ENCODE data around the gene MRPS12. TPM values are rescaled to one million over a fixed set of nuclear protein-coding genes. Genes with fewer than 3 reads are reported as not detected.
"Not testable (repeated sequence)": the region's sequence is repeated elsewhere in the genome, so short reads cannot be mapped to it uniquely, and the experiment has no call there.

Gene MRPS12
- total and polyA plus RNA-seq, 2 of the 4 experiments (the other 2 are of a cell fraction), result 26.7 to 75.4 TPM

DNA sequence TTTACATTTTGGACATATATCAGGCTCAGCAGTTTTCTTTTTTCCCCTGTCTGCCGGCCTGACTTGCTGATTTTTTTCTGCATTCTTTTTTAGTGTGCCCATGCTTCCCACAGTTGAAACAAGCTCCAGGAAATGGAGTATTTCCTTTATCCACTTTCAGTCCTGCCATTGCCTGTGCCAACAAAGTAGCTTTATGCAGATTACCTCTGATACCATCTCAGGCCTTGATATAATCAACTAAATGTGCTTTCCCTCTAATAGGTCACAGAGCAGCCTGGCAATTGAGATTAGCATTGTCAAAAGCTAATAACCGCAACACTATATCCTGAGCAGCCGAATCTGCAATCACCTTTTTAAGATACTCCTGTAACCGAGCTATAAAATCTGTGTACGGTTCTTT, 9.2 kb downstream of the MRPS12 start:
- Histone ChIP-seq H3K9me1 (ENCODE audit: insufficient read depth, low read length) (0 out of 2 replicates have a peak, but pooled peaks cover 4% of the 10 kb centered on the region), H3K9ac (ENCODE audit: low read depth, low read length) (no peak overlapping the region), H2BK120ac (ENCODE audit: low read depth, low read length) (no peak overlapping the region), H3K23ac (ENCODE audit: low read depth, low read length) (no peak overlapping the region), H4K5ac (ENCODE audit: low read depth, low read length) (no peak overlapping the region), H3K4me2 (ENCODE audit: low read depth, low read length) (no peak overlapping the region), H2BK20ac (ENCODE audit: low read depth, low read length) (no peak overlapping the region), H2AK9ac (replicated peaks; ENCODE audit: low read depth, low read length, poor library complexity) (no peak overlapping the region), H2AFZ (replicated peaks; ENCODE audit: low read length, poor library complexity) (no peak overlapping the region), H3K36me3 (ENCODE audit: control insufficient read depth, insufficient read depth, low read length) (peaks cover 6% of the 10 kb centered on the region), H3K18ac (ENCODE audit: low read depth, low read length) (no peak overlapping the region), H3K4ac (ENCODE audit: low read depth, low read length) (no peak overlapping the region), H2BK15ac (ENCODE audit: low read depth, low read length) (no peak overlapping the region), H3K56ac (ENCODE audit: extremely low read depth, insufficient read depth, low read length) (no peak overlapping the region), H4K20me1 (ENCODE audit: insufficient read depth, low read length) (no peaks in the 10 kb centered on the region), H3K27ac (ENCODE audit: insufficient read depth, low read length) (no peak overlapping the region), H3K4me1 (ENCODE audit: control insufficient read depth, insufficient read depth, low read length) (no peaks in the 10 kb centered on the region), H3K79me1 (ENCODE audit: low read depth in 1 of 2, low read length in 2 of 2) (0 out of 4 replicates have a peak, but pooled peaks cover 0 to under 1% of the 10 kb centered on the region in 2 experiments), H3K9me3 (ENCODE audit: control insufficient read depth, insufficient read depth, low read length) (no peaks in the 10 kb centered on the region), H4K8ac (ENCODE audit: low read depth in 2 of 2, low read length in 2 of 2) (no peak overlapping the region), H3K4me3 (ENCODE audit: insufficient read depth, low read depth, low read length) (no peak overlapping the region), H3K27me3 (ENCODE audit: control insufficient read depth, insufficient read depth, low read length) (no peaks in the 10 kb centered on the region), H2AK5ac (ENCODE audit: low read depth, low read length) (no peak overlapping the region), H4K91ac (ENCODE audit: insufficient read depth, low read depth, low read length) (no peak overlapping the region), H3K14ac (replicated peaks; ENCODE audit: low read depth, low read length) (no peak overlapping the region), H2BK5ac (ENCODE audit: low read depth, low read length, poor library complexity, severe bottlenecking) (no peak overlapping the region)
- CTCF ChIA-PET, result interaction anchor here (1.3 kb wide), 1 partner anchor 9 kb away, joined by 3 read pairs; the partner anchor contains the start of genes MRPS12 and SARS2
- no TSS peak for BruUV-seq (replicated peaks)
- ATAC-seq (ENCODE audit: low read depth), result no peak
- in situ Hi-C loops (cut with MboI; ENCODE audit: low sequenced_read_pairs) (loop anchor here (25.0 kb wide), 1 partner anchor 528 kb away; the partner anchor contains the start of gene FAM98C), dilution Hi-C loops (cut with HindIII; ENCODE audit: low sequenced_read_pairs, unreplicated experiment) (no loop called here), intact Hi-C loops (cut with micrococcal nuclease) (no loop called here)
- POLR2A ChIA-PET (ENCODE audit: unreplicated experiment), result no interaction called here
- 77% methylated on average over 5 of the region's 5 CpGs; no CpG with 5 or more reads in 1 of the 2 experiments for WGBS, 2 experiments (ENCODE audit: extremely low coverage in 2 of 2, insufficient read length in 1 of 2)
- no peak for TF ChIP-seq MAFK (IDR thresholded peaks at IDR 0.05; ENCODE audit: low read depth, low read length)
- no peak for TF ChIP-seq CEBPB (IDR thresholded peaks at IDR 0.05; ENCODE audit: low read depth, low read length)
- no peak for TF ChIP-seq SMC3 (IDR thresholded peaks at IDR 0.05; ENCODE audit: low read depth, low read length)
- TF ChIP-seq NFE2L2 (IDR thresholded peaks at IDR 0.05; ENCODE audit: low read depth, low read length), result no peak
- TF ChIP-seq, protein P1, sequence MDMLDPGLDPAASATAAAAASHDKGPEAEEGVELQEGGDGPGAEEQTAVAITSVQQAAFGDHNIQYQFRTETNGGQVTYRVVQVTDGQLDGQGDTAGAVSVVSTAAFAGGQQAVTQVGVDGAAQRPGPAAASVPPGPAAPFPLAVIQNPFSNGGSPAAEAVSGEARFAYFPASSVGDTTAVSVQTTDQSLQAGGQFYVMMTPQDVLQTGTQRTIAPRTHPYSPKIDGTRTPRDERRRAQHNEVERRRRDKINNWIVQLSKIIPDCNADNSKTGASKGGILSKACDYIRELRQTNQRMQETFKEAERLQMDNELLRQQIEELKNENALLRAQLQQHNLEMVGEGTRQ (IDR thresholded peaks at IDR 0.05; ENCODE audit: low read depth, low read length), result no peak
- TF ChIP-seq BHLHE40 (IDR thresholded peaks at IDR 0.05; ENCODE audit: low read depth, low read length), result no peak
- TF ChIP-seq RCOR1 (IDR thresholded peaks at IDR 0.05; ENCODE audit: insufficient replicate concordance, low read length), result no peak
- no peak for DNase-seq

DNA sequence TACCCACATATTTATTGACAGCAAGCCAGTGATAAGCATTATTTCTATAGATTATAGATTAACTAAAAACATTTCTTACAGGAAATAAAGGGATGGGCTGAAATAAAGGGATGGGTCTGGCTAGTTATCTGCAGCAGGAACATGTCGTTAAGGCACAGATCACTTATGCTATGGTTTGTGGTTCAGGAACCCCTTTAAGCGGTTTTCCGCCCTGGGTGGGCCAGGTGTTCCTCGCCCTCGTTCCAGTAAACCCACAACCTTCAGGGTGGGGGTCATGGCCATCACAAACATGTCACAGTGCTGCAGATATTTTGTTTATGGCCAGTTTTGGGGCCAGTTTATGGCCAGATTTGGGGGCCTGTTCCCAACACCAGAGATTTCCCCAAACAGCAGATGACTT, 10.7 kb downstream of the MRPS12 start:
- H3K14ac ChIP-seq (replicated peaks; ENCODE audit: low read depth, low read length); H2BK120ac ChIP-seq (ENCODE audit: low read depth, low read length); POLR2A ChIA-PET (ENCODE audit: unreplicated experiment); H3K56ac ChIP-seq (ENCODE audit: extremely low read depth, insufficient read depth, low read length); H3K4ac ChIP-seq (ENCODE audit: low read depth, low read length); ATAC-seq (ENCODE audit: low read depth); H3K79me1 ChIP-seq (ENCODE audit: low read depth in 1 of 2, low read length in 2 of 2); DNase-seq; BruUV-seq (replicated peaks); H2BK15ac ChIP-seq (ENCODE audit: low read depth, low read length); H2AK5ac ChIP-seq (ENCODE audit: low read depth, low read length); H4K8ac ChIP-seq (ENCODE audit: low read depth in 2 of 2, low read length in 2 of 2); intact Hi-C loops (cut with micrococcal nuclease); H3K27me3 ChIP-seq (ENCODE audit: control insufficient read depth, insufficient read depth, low read length); H2BK20ac ChIP-seq (ENCODE audit: low read depth, low read length); H2AFZ ChIP-seq (replicated peaks; ENCODE audit: low read length, poor library complexity); H2AK9ac ChIP-seq (replicated peaks; ENCODE audit: low read depth, low read length, poor library complexity); H4K20me1 ChIP-seq (ENCODE audit: insufficient read depth, low read length); H4K5ac ChIP-seq (ENCODE audit: low read depth, low read length); H3K23ac ChIP-seq (ENCODE audit: low read depth, low read length); CTCF ChIA-PET; H3K9ac ChIP-seq (ENCODE audit: low read depth, low read length); H3K9me1 ChIP-seq (ENCODE audit: insufficient read depth, low read length); H3K27ac ChIP-seq (ENCODE audit: insufficient read depth, low read length); H3K18ac ChIP-seq (ENCODE audit: low read depth, low read length); H2BK5ac ChIP-seq (ENCODE audit: low read depth, low read length, poor library complexity, severe bottlenecking); H3K4me2 ChIP-seq (ENCODE audit: low read depth, low read length); H3K4me3 ChIP-seq (ENCODE audit: insufficient read depth, low read depth, low read length); dilution Hi-C loops (cut with HindIII; ENCODE audit: low sequenced_read_pairs, unreplicated experiment); H3K4me1 ChIP-seq (ENCODE audit: control insufficient read depth, insufficient read depth, low read length); H4K91ac ChIP-seq (ENCODE audit: insufficient read depth, low read depth, low read length); H3K9me3 ChIP-seq (ENCODE audit: control insufficient read depth, insufficient read depth, low read length): not testable (repeated sequence)
- peaks cover 13% of the 10 kb centered on the region for H3K36me3 ChIP-seq (ENCODE audit: control insufficient read depth, insufficient read depth, low read length)
- 88% methylated on average over 1 of the region's 5 CpGs; no CpG with 5 or more reads in 1 of the 2 experiments for WGBS, 2 experiments (ENCODE audit: extremely low coverage in 2 of 2, insufficient read length in 1 of 2)
- in situ Hi-C loops (cut with MboI; ENCODE audit: low sequenced_read_pairs), result loop anchor here (25.0 kb wide), 1 partner anchor 529 kb away; the partner anchor contains the start of gene FAM98C
